Measurements from ENCODE around the gene SMARCAL1.

- TF ChIP-seq, protein P1, sequence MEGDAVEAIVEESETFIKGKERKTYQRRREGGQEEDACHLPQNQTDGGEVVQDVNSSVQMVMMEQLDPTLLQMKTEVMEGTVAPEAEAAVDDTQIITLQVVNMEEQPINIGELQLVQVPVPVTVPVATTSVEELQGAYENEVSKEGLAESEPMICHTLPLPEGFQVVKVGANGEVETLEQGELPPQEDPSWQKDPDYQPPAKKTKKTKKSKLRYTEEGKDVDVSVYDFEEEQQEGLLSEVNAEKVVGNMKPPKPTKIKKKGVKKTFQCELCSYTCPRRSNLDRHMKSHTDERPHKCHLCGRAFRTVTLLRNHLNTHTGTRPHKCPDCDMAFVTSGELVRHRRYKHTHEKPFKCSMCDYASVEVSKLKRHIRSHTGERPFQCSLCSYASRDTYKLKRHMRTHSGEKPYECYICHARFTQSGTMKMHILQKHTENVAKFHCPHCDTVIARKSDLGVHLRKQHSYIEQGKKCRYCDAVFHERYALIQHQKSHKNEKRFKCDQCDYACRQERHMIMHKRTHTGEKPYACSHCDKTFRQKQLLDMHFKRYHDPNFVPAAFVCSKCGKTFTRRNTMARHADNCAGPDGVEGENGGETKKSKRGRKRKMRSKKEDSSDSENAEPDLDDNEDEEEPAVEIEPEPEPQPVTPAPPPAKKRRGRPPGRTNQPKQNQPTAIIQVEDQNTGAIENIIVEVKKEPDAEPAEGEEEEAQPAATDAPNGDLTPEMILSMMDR (IDR thresholded peaks at IDR 0.05), result no peak
- no peak for TF ChIP-seq POLR2A (IDR thresholded peaks at IDR 0.05)
These were observed 55.6 kb downstream of the SMARCAL1 start for GRCh38 chr2:216467845-216468244.

All from right lobe of liver (tissue), 4 donors.